Measurements from ENCODE around the gene C10orf143. TPM values are rescaled to one million over a fixed set of nuclear protein-coding genes. Genes with fewer than 3 reads are reported as not detected.

Gene C10orf143
- total and polyA plus RNA-seq, 3 experiments from 2014 or later, result 5.7 to 24.6 (median 6.7) TPM

DNA sequence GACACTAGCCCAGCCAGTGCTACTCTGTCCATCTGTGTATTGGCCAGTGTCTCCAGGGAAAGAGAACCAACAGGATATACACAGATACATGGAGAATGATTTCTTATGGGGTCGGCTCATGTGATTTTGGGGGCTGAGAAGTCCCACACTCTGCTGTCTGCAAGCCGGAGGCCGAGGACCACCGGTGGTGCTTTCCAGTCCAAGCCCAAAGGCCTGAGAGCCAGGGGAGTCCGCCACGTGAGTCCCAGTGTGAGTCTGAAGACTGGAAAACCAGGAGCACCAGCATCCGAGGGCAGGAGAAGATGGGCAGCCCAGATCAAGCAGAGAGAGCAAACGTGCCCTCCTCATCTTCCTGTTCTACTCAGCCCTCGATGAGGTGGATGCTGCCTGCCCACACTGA lies 71.5 kb downstream of the C10orf143 start:
- no peak for DNase-seq
- no peak overlapping the region for H3K4me3 ChIP-seq (ENCODE audit: low read length)
- no peak overlapping the region for H3K27ac Mint-ChIP-seq
- peaks cover 0 to 2% (median 0%) of the 10 kb centered on the region in 5 donors for H3K9me3 Mint-ChIP-seq
- CTCF ChIA-PET, result no interaction called here
- H3K27ac ChIP-seq (ENCODE audit: low read depth, low read length), result no peak overlapping the region
- H3K9me3 ChIP-seq (ENCODE audit: low read length), result no peaks in the 10 kb centered on the region
- no peaks in the 10 kb centered on the region for H3K4me1 Mint-ChIP-seq
- peaks cover 15 to 30% of the 10 kb centered on the region in 2 donors for H3K27me3 Mint-ChIP-seq
- POLR2A ChIA-PET, result no interaction called here
- no peaks in the 10 kb centered on the region for H3K27me3 ChIP-seq (ENCODE audit: insufficient read depth, low read length, poor library complexity, severe bottlenecking)
- H3K36me3 Mint-ChIP-seq, result no peaks in the 10 kb centered on the region
- no peaks in the 10 kb centered on the region for H3K36me3 ChIP-seq (ENCODE audit: insufficient read depth, low read length)
- no peaks in the 10 kb centered on the region for H3K4me1 ChIP-seq (ENCODE audit: insufficient read depth, low read length)
- H3K4me3 Mint-ChIP-seq, result no peak overlapping the region

DNA sequence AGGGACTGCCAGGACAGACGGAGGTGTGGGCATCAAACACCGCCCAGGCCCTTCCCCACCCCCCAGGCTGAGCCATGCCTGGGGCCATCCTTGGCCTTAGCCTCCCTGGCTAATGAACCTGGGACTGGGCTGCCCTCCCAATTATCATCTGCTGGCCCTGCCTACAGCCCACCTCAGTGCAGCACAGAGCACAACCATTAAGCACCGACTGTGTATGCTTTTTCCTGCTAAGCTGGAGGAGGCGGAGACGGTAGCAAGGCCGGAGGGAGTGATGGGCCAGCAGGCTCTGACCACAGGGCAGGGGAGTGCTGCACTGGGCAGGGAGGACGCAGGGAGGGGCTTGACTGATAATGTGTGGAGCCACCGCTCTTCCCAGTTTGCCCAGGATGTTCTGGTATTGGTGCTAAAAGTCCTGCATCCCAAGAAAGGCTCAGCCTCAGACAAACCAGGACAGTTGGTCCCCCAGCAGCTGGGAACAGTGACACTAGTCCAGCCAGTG lies 72.0 kb downstream of the C10orf143 start:
- Histone ChIP-seq H3K27ac (ENCODE audit: low read depth, low read length) (no peak overlapping the region), H3K9me3 (ENCODE audit: low read length) (no peaks in the 10 kb centered on the region), H3K36me3 (ENCODE audit: insufficient read depth, low read length) (no peaks in the 10 kb centered on the region), H3K4me1 (ENCODE audit: insufficient read depth, low read length) (no peaks in the 10 kb centered on the region), H3K27me3 (ENCODE audit: insufficient read depth, low read length, poor library complexity, severe bottlenecking) (no peaks in the 10 kb centered on the region), H3K4me3 (ENCODE audit: low read length) (no peak overlapping the region)
- POLR2A ChIA-PET, result no interaction called here
- CTCF ChIA-PET, result no interaction called here
- Mint-ChIP-seq H3K27me3 (peaks cover 11 to 32% of the 10 kb centered on the region in 2 donors), H3K4me1 (no peaks in the 10 kb centered on the region), H3K27ac (no peak overlapping the region), H3K9me3 (peaks cover 0 to 3% (median 0%) of the 10 kb centered on the region in 5 donors), H3K4me3 (no peak overlapping the region), H3K36me3 (no peaks in the 10 kb centered on the region)
- no peak for DNase-seq

DNA sequence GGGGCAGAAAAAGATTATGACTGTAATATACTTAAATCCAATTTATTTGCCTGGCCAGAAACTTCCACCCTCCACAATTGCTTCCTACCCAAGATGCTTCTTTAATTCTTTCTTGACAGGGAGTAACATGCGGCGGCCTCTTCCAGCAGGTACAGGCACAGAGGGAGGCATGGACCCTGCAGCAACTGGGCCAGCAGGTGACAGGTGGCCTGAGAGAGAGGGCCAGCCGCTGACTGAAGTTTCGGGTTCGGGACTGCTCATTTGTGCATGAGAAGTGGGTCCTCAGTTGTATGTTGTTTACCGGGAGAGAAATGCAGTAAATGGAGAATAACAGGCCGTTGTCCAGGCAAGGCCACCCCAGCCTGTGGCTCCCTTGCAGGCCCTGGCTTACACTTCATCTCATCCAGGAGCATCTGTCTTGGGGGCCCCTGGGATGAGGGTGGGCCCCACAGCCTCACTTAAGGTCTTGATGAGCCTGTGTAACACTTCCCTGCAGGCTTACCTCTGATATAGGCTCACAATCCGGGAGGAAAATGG lies 72.5 kb downstream of the C10orf143 start:
- DNase-seq, result no peak
- no peaks in the 10 kb centered on the region for H3K27me3 ChIP-seq (ENCODE audit: insufficient read depth, low read length, poor library complexity, severe bottlenecking)
- peaks cover 0 to 3% (median 0%) of the 10 kb centered on the region in 5 donors for H3K9me3 Mint-ChIP-seq
- no peaks in the 10 kb centered on the region for H3K4me1 Mint-ChIP-seq
- no peaks in the 10 kb centered on the region for H3K4me1 ChIP-seq (ENCODE audit: insufficient read depth, low read length)
- no peaks in the 10 kb centered on the region for H3K36me3 Mint-ChIP-seq
- no peak overlapping the region for H3K4me3 ChIP-seq (ENCODE audit: low read length)
- H3K4me3 Mint-ChIP-seq, result no peak overlapping the region
- ChIA-PET POLR2A (no interaction called here), CTCF (no interaction called here)
- no peak overlapping the region for H3K27ac Mint-ChIP-seq
- H3K27ac ChIP-seq (ENCODE audit: low read depth, low read length), result no peak overlapping the region
- peaks cover 8 to 28% of the 10 kb centered on the region in 2 donors for H3K27me3 Mint-ChIP-seq
- H3K9me3 ChIP-seq (ENCODE audit: low read length), result no peaks in the 10 kb centered on the region
- H3K36me3 ChIP-seq (ENCODE audit: insufficient read depth, low read length), result no peaks in the 10 kb centered on the region

DNA sequence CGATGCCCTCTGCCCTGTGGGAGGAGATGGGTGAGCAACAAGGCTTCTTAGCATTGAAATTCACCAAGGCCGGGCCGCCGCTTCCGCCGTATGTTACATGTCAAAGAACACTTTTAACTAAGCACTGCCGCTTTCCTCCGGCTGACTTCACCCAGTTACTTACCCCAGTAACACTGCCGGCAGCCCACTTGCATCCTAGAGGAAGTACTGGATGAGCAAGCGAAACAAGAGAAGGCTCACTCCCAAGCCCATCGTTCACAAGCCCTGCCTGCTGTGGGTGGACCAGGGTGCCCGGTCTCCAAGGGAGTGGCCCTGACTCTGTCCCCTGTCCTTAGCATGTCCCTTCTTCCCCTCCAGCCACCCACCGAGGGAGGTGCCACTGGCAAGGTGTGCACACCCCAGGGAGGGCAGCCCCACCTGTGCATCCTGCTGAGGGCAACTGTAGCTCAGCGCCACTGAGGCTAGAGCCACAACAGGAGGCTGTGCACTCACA lies 73.4 kb downstream of the C10orf143 start:
- no peak for DNase-seq
- H3K27ac ChIP-seq (ENCODE audit: low read depth, low read length), result no peak overlapping the region
- ChIA-PET CTCF (no interaction called here), POLR2A (no interaction called here)
- peaks cover 0 to 3% (median 0%) of the 10 kb centered on the region in 5 donors for H3K9me3 Mint-ChIP-seq
- H3K27me3 Mint-ChIP-seq, result peaks cover 8 to 26% of the 10 kb centered on the region in 2 donors
- no peaks in the 10 kb centered on the region for H3K36me3 ChIP-seq (ENCODE audit: insufficient read depth, low read length)
- no peaks in the 10 kb centered on the region for H3K27me3 ChIP-seq (ENCODE audit: insufficient read depth, low read length, poor library complexity, severe bottlenecking)
- H3K27ac Mint-ChIP-seq, result no peak overlapping the region
- no peaks in the 10 kb centered on the region for H3K9me3 ChIP-seq (ENCODE audit: low read length)
- H3K36me3 Mint-ChIP-seq, result no peaks in the 10 kb centered on the region
- H3K4me3 ChIP-seq (ENCODE audit: low read length), result no peak overlapping the region
- no peak overlapping the region for H3K4me3 Mint-ChIP-seq
- H3K4me1 Mint-ChIP-seq, result no peaks in the 10 kb centered on the region
- no peaks in the 10 kb centered on the region for H3K4me1 ChIP-seq (ENCODE audit: insufficient read depth, low read length)

DNA sequence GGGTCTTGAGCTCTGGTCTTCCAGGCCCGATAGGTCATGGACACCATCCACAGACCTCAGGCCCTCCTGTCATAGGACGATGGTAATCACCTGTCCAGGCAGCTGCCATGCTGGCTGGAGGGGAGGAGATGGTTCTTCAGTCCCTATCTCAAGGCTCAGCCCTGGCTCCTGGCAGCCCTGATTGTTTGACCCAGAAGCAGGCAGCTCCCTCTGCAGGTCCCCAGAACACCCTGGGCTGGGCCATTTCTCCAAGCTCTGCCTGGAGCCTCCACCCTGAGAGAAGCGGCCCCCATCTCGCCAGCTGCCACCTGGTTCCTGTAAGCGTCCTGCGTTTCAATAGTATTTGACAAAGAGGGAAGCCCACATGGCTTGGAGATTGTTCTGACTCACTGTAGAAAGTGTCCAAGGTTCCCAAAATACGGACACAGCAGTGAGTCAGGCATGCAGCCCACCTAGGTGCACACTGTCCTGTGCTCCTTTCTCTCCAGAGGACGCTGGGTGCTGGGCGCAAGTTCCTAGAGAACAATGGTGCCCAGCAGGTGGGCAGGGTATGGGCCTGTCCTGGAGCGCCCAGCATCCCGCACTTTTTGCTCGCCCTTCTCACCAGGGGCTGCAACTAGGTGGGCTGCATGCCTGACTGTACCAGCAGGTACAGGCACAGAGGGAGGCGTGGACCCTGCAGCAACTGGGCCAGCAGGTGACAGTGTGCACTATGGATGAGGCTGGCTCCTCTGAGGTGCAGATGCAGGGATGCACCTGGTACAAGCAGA lies 74.1 kb downstream of the C10orf143 start:
- POLR2A ChIA-PET, result no interaction called here
- no peaks in the 10 kb centered on the region for H3K4me1 Mint-ChIP-seq
- H3K27me3 Mint-ChIP-seq, result peaks cover 8 to 26% of the 10 kb centered on the region in 2 donors
- H3K9me3 Mint-ChIP-seq, result peaks cover 0 to 3% (median 0%) of the 10 kb centered on the region in 5 donors
- H3K36me3 Mint-ChIP-seq, result no peaks in the 10 kb centered on the region
- H3K27ac Mint-ChIP-seq, result no peak overlapping the region
- Histone ChIP-seq H3K4me3 (ENCODE audit: low read length) (no peak overlapping the region), H3K4me1 (ENCODE audit: insufficient read depth, low read length) (no peaks in the 10 kb centered on the region), H3K36me3 (ENCODE audit: insufficient read depth, low read length) (no peaks in the 10 kb centered on the region), H3K27me3 (ENCODE audit: insufficient read depth, low read length, poor library complexity, severe bottlenecking) (no peaks in the 10 kb centered on the region), H3K9me3 (ENCODE audit: low read length) (no peaks in the 10 kb centered on the region), H3K27ac (ENCODE audit: low read depth, low read length) (no peak overlapping the region)
- CTCF ChIA-PET, result no interaction called here
- no peak overlapping the region for H3K4me3 Mint-ChIP-seq
- DNase-seq, result no peak

DNA sequence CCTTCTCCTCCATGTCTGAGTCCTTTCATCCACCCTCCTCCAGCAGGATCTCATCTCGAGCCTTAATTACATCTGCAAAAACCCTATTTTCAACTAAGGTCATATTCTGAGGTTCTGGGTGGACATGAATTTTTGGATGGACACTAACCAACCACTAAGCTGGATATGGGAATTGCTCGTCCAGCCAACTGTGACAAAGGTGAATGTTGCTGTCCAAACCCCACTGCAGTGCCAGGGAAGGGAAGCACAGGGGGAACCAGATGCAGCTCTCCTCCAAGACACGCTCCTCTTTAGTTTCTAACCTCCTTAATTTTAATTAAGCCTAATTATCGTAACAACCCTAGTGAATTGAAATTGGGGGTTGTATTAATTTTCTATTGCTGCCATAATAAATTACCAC lies 81.4 kb downstream of the C10orf143 start:
- Mint-ChIP-seq H3K36me3 (no peaks in the 10 kb centered on the region), H3K4me3 (no peak overlapping the region), H3K27ac (no peak overlapping the region), H3K4me1 (no peaks in the 10 kb centered on the region), H3K9me3 (peaks cover 0 to 3% (median 0%) of the 10 kb centered on the region in 5 donors), H3K27me3 (peaks cover 0 to 11% of the 10 kb centered on the region in 2 donors)
- POLR2A ChIA-PET, result no interaction called here
- H3K9me3 ChIP-seq (ENCODE audit: low read length), result no peaks in the 10 kb centered on the region
- no peaks in the 10 kb centered on the region for H3K4me1 ChIP-seq (ENCODE audit: insufficient read depth, low read length)
- H3K36me3 ChIP-seq (ENCODE audit: insufficient read depth, low read length), result no peaks in the 10 kb centered on the region
- no peak for DNase-seq
- H3K27ac ChIP-seq (ENCODE audit: low read depth, low read length), result no peak overlapping the region
- CTCF ChIA-PET, result no interaction called here
- no peak overlapping the region for H3K4me3 ChIP-seq (ENCODE audit: low read length)
- H3K27me3 ChIP-seq (ENCODE audit: insufficient read depth, low read length, poor library complexity, severe bottlenecking), result no peaks in the 10 kb centered on the region

DNA sequence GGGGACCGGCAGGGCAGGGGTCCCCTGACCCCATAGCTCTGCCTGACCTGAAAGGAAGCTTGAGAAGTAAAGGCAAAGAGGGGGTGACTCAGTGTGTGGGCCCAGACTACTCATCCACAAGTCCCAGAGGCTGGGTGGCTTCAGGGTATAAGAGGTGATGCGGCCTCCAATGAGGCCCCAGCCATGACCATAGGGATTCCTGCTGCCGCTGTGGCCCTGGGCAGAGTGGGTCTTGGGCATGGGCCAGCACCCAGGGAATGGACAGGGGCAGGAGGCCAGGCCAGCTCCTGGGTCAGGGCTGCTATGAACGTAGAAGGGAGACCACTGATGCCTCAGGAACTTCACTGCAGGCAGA lies 82.2 kb downstream of the C10orf143 start:
- H3K27ac Mint-ChIP-seq, result no peak overlapping the region
- H3K36me3 ChIP-seq (ENCODE audit: insufficient read depth, low read length), result no peaks in the 10 kb centered on the region
- H3K36me3 Mint-ChIP-seq, result no peaks in the 10 kb centered on the region
- H3K4me3 Mint-ChIP-seq, result peak overlapping the region in 1 of 7 donors; percentile 44
- H3K27me3 ChIP-seq (ENCODE audit: insufficient read depth, low read length, poor library complexity, severe bottlenecking), result no peaks in the 10 kb centered on the region
- ChIA-PET CTCF (no interaction called here), POLR2A (no interaction called here)
- no peak overlapping the region for H3K4me3 ChIP-seq (ENCODE audit: low read length)
- H3K9me3 Mint-ChIP-seq, result no peaks in the 10 kb centered on the region
- H3K4me1 ChIP-seq (ENCODE audit: insufficient read depth, low read length), result no peaks in the 10 kb centered on the region
- H3K27me3 Mint-ChIP-seq, result peaks cover 0 to 6% of the 10 kb centered on the region in 2 donors
- no peaks in the 10 kb centered on the region for H3K4me1 Mint-ChIP-seq
- H3K9me3 ChIP-seq (ENCODE audit: low read length), result no peaks in the 10 kb centered on the region
- no peak overlapping the region for H3K27ac ChIP-seq (ENCODE audit: low read depth, low read length)
- no peak for DNase-seq

DNA sequence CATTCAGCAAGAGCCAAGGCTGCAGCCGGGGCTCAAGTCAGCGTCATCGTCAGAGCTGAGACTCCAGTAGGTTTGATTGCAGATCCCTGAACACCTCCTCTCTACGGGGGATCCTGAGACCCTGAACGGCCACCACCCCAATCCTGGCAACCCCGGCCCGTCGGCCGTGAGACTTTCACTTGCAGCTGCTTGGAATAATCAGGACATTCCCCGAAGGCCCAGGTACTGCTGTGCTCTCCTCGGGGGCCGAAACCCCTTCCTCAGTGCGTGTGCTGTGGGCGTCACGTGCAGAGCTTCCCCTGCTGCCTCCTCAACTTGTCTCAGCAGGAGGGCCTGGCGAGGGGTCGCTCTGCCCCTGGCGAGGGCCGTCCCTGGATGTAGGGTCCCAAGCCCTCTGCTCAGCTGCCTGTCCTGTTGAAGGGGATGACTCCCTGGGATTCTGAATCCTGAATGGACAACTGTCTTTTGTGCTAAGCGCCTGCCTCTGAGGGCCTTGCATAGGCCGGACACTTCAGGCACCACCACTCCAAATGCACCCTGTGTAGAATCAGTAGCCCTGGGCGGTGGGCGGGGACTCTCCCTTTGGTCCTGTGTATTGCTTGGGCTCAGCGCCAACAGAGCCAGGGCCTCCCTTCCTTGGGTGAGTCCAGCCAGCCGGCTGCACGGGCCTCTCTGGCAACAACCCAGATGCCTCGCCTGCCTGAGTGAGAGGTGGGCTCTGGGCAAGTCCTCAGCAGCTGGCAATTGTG lies 82.7 kb downstream of the C10orf143 start:
- no peak overlapping the region for H3K4me3 Mint-ChIP-seq
- POLR2A ChIA-PET, result no interaction called here

More for the DNA sequence above, 82.7 kb downstream of the C10orf143 start:
- Mint-ChIP-seq H3K27ac (no peak overlapping the region), H3K9me3 (no peaks in the 10 kb centered on the region), H3K4me1 (no peaks in the 10 kb centered on the region), H3K27me3 (peaks cover 0 to 6% of the 10 kb centered on the region in 2 donors), H3K36me3 (no peaks in the 10 kb centered on the region)
- no peaks in the 10 kb centered on the region for H3K4me1 ChIP-seq (ENCODE audit: insufficient read depth, low read length)
- no peaks in the 10 kb centered on the region for H3K27me3 ChIP-seq (ENCODE audit: insufficient read depth, low read length, poor library complexity, severe bottlenecking)
- no peak for DNase-seq
- no peak overlapping the region for H3K27ac ChIP-seq (ENCODE audit: low read depth, low read length)
- no peaks in the 10 kb centered on the region for H3K36me3 ChIP-seq (ENCODE audit: insufficient read depth, low read length)
- H3K4me3 ChIP-seq (ENCODE audit: low read length), result no peak overlapping the region
- CTCF ChIA-PET, result no interaction called here
- no peaks in the 10 kb centered on the region for H3K9me3 ChIP-seq (ENCODE audit: low read length)

All from CD8-positive, alpha-beta memory T cell (primary cell).